Fibroblast of the aortic adventitia (primary cell): ENCODE measurements around the gene FIP1L1. TPM values are rescaled to one million over a fixed set of nuclear protein-coding genes. Genes with fewer than 3 reads are reported as not detected.
A peak's percentile ranks its signal among the peaks of the same experiment; 100 is the strongest.

Source experiments
- DNase-seq: peaks from one replicate; pipeline ENCODE4 v3.0.0-alpha.2; 2010; ENCODE audit warnings: low read depth
- H3K4me3 ChIP-seq: 2 replicates; pipeline ENCODE4 v1.5.1; 2011; ENCODE audit warnings: low read depth, mild to moderate bottlenecking, control low read depth, low read length, moderate library complexity
- CTCF ChIP-seq: IDR thresholded peaks from 2 replicates; pipeline ENCODE4 v1.5.1; 2011; ENCODE audit warnings: mild to moderate bottlenecking, low read length, control low read depth, inconsistent platforms; ENCODE audit not compliant: insufficient read depth
- total RNA-seq: library from RNA; depleted of rRNA; stranded (reverse); fragments of >200 nt; gene quantifications from 2 replicates; pipeline ENCODE4 v1.2.3, GENCODE V29; 2012; ENCODE audit warnings: low replicate concordance

The FIP1L1 gene
- total RNA-seq, 1 donor: 115 TPM

- TF ChIP-seq CTCF: no peak
- DNase-seq: no peak
- H3K4me3 ChIP-seq: peak overlapping the region; percentile 97
Measured at GRCh38 chr4:53366301-53366716, 11.1 kb upstream of the FIP1L1 start.

GRCh38 chr4:53367721-53368120, 9.7 kb upstream of the FIP1L1 start:
- no peak overlapping the region for H3K4me3 ChIP-seq
- no peak for TF ChIP-seq CTCF
- no peak for DNase-seq

- no peak overlapping the region for H3K4me3 ChIP-seq
- no peak for TF ChIP-seq CTCF
- DNase-seq: no peak
Measured at GRCh38 chr4:53371049-53371448, 6.4 kb upstream of the FIP1L1 start.

GRCh38 chr4:53371843-53372521, 5.5 kb upstream of the FIP1L1 start:
- no peak for DNase-seq

GRCh38 chr4:53374777-53375258, 2.6 kb upstream of the FIP1L1 start:
- no peak overlapping the region for H3K4me3 ChIP-seq
- DNase-seq: no peak
- no peak for TF ChIP-seq CTCF

More at GRCh38 chr4:53371843-53372521, 5.5 kb upstream of the FIP1L1 start:
- no peak for TF ChIP-seq CTCF
- H3K4me3 ChIP-seq: no peak overlapping the region

GRCh38 chr4:53376900-53377299, 541 bp upstream of the FIP1L1 start:
- peak overlapping the region; percentile 83 for H3K4me3 ChIP-seq
- no peak for TF ChIP-seq CTCF
- DNase-seq: no peak

- no peak for TF ChIP-seq CTCF
- peak overlapping the region; percentile 83 for H3K4me3 ChIP-seq
- DNase-seq: no peak
Measured at GRCh38 chr4:53378171-53378482, 686 bp downstream of the FIP1L1 start.
